Astrocyte of the cerebellum (primary cell): ENCODE data around the gene F10.

ENCODE experiments used
- DNase-seq: peaks from one replicate; pipeline ENCODE4 v3.0.0-alpha.2; 2011; ENCODE audit warnings: low read depth
- H3K4me3 ChIP-seq: 2 replicates; pipeline ENCODE4 v1.5.1; 2011; ENCODE audit warnings: mild to moderate bottlenecking, low read depth, low read length, moderate library complexity
- in situ Hi-C: cut with HindIII; loops from 2 replicates; pipeline ENCODE4 v1.10.0; 2017; ENCODE audit warnings: low sequenced_read_pairs
- TF ChIP-seq, protein P1 (sequence below): IDR thresholded peaks from 2 replicates; pipeline ENCODE4 v1.5.1; 2012; ENCODE audit warnings: low read length, low read depth, moderate library complexity, mild to moderate bottlenecking; ENCODE audit errors: missing control alignments

Gene F10

DNA sequence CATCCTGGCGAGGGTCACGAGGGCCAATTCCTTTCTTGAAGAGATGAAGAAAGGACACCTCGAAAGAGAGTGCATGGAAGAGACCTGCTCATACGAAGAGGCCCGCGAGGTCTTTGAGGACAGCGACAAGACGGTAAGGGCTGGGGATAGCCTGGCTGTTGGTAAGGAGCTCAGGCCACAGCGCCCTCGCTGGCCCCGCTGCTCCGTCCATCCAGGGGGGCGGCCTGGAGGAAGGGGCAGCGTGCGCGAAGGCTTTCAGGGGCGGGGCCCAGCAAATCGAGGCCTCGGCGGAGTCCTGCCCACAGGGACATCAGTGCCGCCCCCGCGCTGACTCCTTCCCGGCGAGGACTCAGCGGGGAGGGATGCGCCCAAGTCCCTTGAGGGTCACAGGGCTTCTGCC is 6.9 kb downstream of the F10 start:
- DNase-seq = no peak
- in situ Hi-C loops = no loop called here
- TF ChIP-seq, protein P1, sequence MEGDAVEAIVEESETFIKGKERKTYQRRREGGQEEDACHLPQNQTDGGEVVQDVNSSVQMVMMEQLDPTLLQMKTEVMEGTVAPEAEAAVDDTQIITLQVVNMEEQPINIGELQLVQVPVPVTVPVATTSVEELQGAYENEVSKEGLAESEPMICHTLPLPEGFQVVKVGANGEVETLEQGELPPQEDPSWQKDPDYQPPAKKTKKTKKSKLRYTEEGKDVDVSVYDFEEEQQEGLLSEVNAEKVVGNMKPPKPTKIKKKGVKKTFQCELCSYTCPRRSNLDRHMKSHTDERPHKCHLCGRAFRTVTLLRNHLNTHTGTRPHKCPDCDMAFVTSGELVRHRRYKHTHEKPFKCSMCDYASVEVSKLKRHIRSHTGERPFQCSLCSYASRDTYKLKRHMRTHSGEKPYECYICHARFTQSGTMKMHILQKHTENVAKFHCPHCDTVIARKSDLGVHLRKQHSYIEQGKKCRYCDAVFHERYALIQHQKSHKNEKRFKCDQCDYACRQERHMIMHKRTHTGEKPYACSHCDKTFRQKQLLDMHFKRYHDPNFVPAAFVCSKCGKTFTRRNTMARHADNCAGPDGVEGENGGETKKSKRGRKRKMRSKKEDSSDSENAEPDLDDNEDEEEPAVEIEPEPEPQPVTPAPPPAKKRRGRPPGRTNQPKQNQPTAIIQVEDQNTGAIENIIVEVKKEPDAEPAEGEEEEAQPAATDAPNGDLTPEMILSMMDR = no peak
- H3K4me3 ChIP-seq = no peak overlapping the region

DNA sequence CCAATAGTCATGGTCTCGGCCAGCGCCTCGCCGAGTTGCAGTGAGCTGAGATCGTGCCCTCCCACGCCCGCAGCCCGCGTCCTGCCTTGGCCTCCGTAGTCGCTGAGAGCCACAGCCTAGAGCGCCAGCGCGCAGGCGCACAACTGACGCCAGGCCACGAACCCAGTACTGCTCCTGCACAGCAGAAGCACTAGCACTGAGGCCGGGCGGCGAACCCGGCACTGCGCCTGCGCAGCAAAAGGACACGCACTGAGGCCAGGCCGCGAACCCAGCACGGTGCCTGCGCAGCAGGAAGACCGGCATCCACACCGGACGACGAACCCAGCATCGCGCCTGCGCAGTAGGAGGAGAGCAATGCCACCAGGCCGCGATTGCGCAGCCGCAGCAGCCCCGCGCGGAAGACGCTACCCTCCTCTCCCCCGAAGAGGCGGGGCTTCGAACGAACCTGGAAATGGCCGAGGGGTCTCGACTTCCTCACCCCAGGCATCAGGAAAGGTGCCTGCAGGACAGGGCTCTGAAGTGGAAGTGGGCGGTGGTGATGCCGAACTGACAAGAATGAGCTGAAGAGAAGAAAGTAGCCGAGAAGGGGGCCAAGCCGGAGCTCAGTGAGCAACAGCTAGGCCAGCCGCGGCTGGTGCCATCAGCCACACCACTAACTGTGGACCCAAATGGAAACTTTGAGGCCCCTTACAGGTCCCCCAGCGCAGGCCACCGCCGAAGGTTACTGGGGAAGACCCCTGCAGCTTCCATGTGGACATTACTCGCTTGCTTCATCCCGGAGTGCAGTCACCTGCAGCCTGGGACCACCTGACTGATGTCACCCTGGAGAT is 7.5 kb downstream of the F10 start:
- no peak for DNase-seq
- H3K4me3 ChIP-seq = no peak overlapping the region
- TF ChIP-seq, protein P1 = no peak
- in situ Hi-C loops = no loop called here

DNA sequence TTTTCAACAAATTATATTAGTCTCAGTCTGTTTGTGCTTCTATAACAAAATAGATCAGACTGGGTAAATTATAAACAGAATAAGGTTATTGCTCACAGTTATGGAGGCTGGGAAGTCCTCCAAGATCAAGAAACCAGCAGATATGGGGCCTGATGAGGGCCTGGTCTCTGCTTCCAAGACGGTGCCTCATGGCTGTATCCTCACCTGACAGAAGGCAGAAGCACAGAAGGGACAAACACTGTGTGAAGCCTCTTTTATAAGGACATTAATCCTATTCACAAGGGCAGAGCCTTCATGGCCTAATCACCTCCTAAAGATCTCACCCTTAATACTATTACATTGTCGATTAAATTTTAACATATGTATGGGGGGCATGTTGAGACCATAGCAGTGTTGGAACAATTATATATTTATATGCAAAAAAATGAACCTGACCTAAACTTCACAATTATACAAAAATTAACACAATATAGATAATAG is 12.7 kb downstream of the F10 start:
- no peak overlapping the region for H3K4me3 ChIP-seq
- in situ Hi-C loops = no loop called here
- no peak for DNase-seq
- TF ChIP-seq, protein P1 = no peak

DNA sequence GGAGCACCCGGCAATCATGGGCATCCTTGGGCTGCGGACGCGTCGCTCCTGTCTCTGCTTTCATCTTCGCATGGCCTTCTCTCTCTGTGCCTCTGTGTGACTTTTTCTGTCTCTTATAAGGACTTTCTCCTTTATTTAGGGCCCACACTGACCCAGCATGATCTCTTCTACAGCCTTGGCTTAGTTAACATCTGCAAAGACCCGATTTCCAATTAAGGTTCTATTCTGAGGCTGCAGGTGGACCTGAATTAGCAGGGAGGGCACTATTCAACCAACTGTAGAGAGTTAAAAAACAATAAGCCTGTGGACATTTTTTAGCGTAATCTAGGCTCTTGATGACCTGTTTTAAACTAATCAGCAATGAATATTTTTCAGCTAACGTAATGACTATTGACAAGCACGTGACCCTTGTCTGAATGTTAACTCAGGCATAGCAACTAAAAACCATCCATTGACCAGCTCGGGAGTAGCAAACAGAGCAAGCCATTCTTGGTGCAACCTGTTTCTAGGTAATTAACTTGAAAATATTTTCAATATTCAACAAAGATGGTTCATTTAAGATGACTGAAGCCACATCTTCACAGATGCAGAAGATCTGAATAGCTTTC is 15.2 kb downstream of the F10 start:
- H3K4me3 ChIP-seq = no peak overlapping the region
- DNase-seq = no peak
- in situ Hi-C loops = no loop called here
- TF ChIP-seq, protein P1 = no peak

DNA sequence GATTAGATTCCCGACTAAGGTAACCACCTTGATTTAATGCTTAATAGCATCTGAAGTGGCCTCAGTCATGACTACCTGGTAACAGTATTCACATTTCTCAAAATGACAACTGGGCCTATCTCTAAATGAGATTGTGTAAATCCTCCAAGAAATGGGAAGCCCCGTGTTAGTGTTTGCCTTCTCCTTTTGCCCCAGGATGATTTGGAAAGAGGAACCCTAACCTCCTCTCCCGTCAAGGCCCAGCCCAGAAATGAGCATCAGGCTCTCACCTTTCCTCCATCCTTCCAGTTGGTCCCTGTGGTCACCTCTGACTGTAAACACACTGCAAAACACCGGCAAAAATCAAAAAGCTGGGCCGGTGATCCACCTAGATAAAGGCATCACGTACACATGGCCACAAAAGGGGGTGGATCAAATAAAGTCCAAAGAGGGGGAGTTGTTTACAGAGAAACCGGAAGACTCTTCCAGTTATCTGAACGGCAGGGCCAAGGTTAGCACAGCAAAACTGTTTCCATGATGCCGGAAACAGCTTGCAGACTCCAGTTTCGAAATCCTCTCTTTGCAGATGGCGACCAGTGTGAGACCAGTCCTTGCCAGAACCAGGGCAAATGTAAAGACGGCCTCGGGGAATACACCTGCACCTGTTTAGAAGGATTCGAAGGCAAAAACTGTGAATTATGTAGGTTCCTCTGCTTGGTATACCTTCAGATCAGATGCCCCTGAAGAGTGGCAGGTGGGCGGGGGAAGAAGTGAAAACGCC is 16.4 kb downstream of the F10 start:
- TF ChIP-seq, protein P1 = no peak
- DNase-seq = no peak
- in situ Hi-C loops = no loop called here
- no peak overlapping the region for H3K4me3 ChIP-seq

DNA sequence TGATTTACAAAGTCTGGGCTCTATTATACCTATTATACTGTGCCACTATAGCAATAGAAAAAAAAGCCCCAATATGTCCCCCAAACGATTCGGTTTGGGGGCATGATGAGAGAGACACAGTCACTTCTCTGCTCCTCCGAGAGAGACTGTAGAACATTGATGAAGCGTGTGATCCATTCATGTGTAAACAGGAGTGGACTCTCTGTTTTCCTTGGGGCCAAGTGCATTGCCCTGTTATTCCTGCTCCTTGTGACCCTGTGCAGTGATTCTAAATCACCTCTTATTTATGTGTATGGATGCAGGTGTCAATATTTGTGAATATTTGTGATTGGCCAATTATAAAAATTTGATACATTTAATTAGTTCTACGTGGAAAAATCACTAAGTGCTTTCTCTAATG is 17.0 kb downstream of the F10 start:
- in situ Hi-C loops = no loop called here
- TF ChIP-seq, protein P1 = no peak
- no peak for DNase-seq

More for the DNA sequence above, 17.0 kb downstream of the F10 start:
- H3K4me3 ChIP-seq = no peak overlapping the region
